ENCODE measurements around the gene AUP1. TPM values are rescaled to one million over a fixed set of nuclear protein-coding genes. Genes with fewer than 3 reads are reported as not detected.

The AUP1 gene
- polyA plus RNA-seq, 3 donors: 130 to 385 (median 149) TPM

- peak overlapping the region in 3 of 7 donors; percentile 22 to 64 (median 30) for H3K27ac Mint-ChIP-seq
- H3K9ac ChIP-seq (ENCODE audit: insufficient read depth, low read length, poor library complexity, severe bottlenecking): no peak overlapping the region
Observed at GRCh38 chr2:74527741-74528140, 1.8 kb downstream of the AUP1 start.

GRCh38 chr2:74526649-74527230, 2.8 kb downstream of the AUP1 start:
- no peak for TF ChIP-seq CTCF (IDR thresholded peaks at IDR 0.05)
- Mint-ChIP-seq H3K36me3 (peaks cover 24 to 37% of the 10 kb centered on the region in 2 donors), H3K4me1 (peaks cover 38% of the 10 kb centered on the region), H3K27me3 (ENCODE audit: low read depth in 3 of 3) (peaks cover 6 to 12% (median 11%) of the 10 kb centered on the region in 3 donors), H3K9me3 (peaks cover 0 to 8% (median 0%) of the 10 kb centered on the region in 7 donors), H3K27ac (peak overlapping the region; percentile 76 to 91 (median 84)), H3K4me3 (peak overlapping the region in 1 of 2 donors; percentile 52)
- Histone ChIP-seq H3K4me1 (ENCODE audit: control insufficient read depth in 1 of 2, insufficient read depth in 2 of 2, low read length in 2 of 2) (peaks cover 28 to 45% of the 10 kb centered on the region in 2 donors), H3K4me2 (replicated peaks; ENCODE audit: extremely low read depth, low read length, poor library complexity, severe bottlenecking) (no peak overlapping the region), H3K79me2 (ENCODE audit: insufficient read depth, low read length) (peaks cover 29% of the 10 kb centered on the region), H4K20me1 (ENCODE audit: insufficient read depth, low read length) (peaks cover 26% of the 10 kb centered on the region), H2AFZ (ENCODE audit: insufficient read depth, low read depth, low read length, poor library complexity, severe bottlenecking) (no peak overlapping the region), H3K27me3 (ENCODE audit: control insufficient read depth in 2 of 2, insufficient read depth in 2 of 2, low read length in 2 of 2) (no peaks in the 10 kb centered on the region), H3K9ac (ENCODE audit: insufficient read depth, low read length, poor library complexity, severe bottlenecking) (no peak overlapping the region), H3K9me3 (replicated peaks in 1 of 2; ENCODE audit: control insufficient read depth in 1 of 2, insufficient read depth in 1 of 2, low read length in 2 of 2) (no peaks in the 10 kb centered on the region), H3K4me3 (replicated peaks in 1 of 3; ENCODE audit: low read depth in 2 of 3, low read length in 3 of 3) (no peak overlapping the region), H3K27ac (ENCODE audit: low read depth in 1 of 2, low read length in 2 of 2) (peak overlapping the region; percentile 34 to 59), H3K36me3 (replicated peaks in 1 of 2; ENCODE audit: control insufficient read depth in 1 of 2, insufficient read depth in 2 of 2, low read length in 2 of 2) (peaks cover 17 to 25% of the 10 kb centered on the region in 2 donors)
- DNase-seq: no peak
- WGBS (ENCODE audit: insufficient coverage): 98% methylated on average over 5 of the region's 11 CpGs
- intact Hi-C loops (cut with micrococcal nuclease): loop anchor here (5.0 kb wide), 2 partner anchors 44 to 69 kb away; partner anchors contain the start of genes INO80B (in 2 of the 2), WBP1 (in 2 of the 2), CCDC142 (in 1 of the 2) and TTC31 (in 1 of the 2)

More at GRCh38 chr2:74527741-74528140, 1.8 kb downstream of the AUP1 start:
- DNase-seq: no peak
- peaks cover 2 to 8% (median 7%) of the 10 kb centered on the region in 3 donors for H3K27me3 Mint-ChIP-seq (ENCODE audit: low read depth in 3 of 3)
- intact Hi-C loops (cut with micrococcal nuclease): loop anchor here (2.0 to 5.0 kb wide), 3 partner anchors 45 to 70 kb away; partner anchors contain the start of genes CCDC142 (in 2 of the 2), INO80B (in 2 of the 2), TTC31 (in 2 of the 2) and WBP1 (in 2 of the 2)
- no peak overlapping the region for H3K4me3 ChIP-seq (replicated peaks in 1 of 3; ENCODE audit: low read depth in 2 of 3, low read length in 3 of 3)
- H3K79me2 ChIP-seq (ENCODE audit: insufficient read depth, low read length): peaks cover 29% of the 10 kb centered on the region
- peaks cover 26% of the 10 kb centered on the region for H4K20me1 ChIP-seq (ENCODE audit: insufficient read depth, low read length)
- no peak for TF ChIP-seq CTCF (IDR thresholded peaks at IDR 0.05)
- no peak overlapping the region for H3K4me2 ChIP-seq (replicated peaks; ENCODE audit: extremely low read depth, low read length, poor library complexity, severe bottlenecking)
- H3K36me3 Mint-ChIP-seq: peaks cover 28 to 41% of the 10 kb centered on the region in 2 donors
- peaks cover 0 to 8% (median 0%) of the 10 kb centered on the region in 7 donors for H3K9me3 Mint-ChIP-seq
- 100% methylated on average over 5 of the region's 9 CpGs for WGBS (ENCODE audit: insufficient coverage)
- H3K27ac ChIP-seq (ENCODE audit: low read depth in 1 of 2, low read length in 2 of 2): peak overlapping the region in 1 of 2 donors; percentile 59
- H3K4me1 Mint-ChIP-seq: peaks cover 42% of the 10 kb centered on the region
- no peaks in the 10 kb centered on the region for H3K27me3 ChIP-seq (ENCODE audit: control insufficient read depth in 2 of 2, insufficient read depth in 2 of 2, low read length in 2 of 2)
- H3K4me1 ChIP-seq (ENCODE audit: control insufficient read depth in 1 of 2, insufficient read depth in 2 of 2, low read length in 2 of 2): peaks cover 28 to 46% of the 10 kb centered on the region in 2 donors
- no peak overlapping the region for H2AFZ ChIP-seq (ENCODE audit: insufficient read depth, low read depth, low read length, poor library complexity, severe bottlenecking)
- H3K36me3 ChIP-seq (replicated peaks in 1 of 2; ENCODE audit: control insufficient read depth in 1 of 2, insufficient read depth in 2 of 2, low read length in 2 of 2): peaks cover 18 to 30% of the 10 kb centered on the region in 2 donors
- H3K9me3 ChIP-seq (replicated peaks in 1 of 2; ENCODE audit: control insufficient read depth in 1 of 2, insufficient read depth in 1 of 2, low read length in 2 of 2): no peaks in the 10 kb centered on the region
- no peak overlapping the region for H3K4me3 Mint-ChIP-seq
